Measurements from ENCODE around the gene PFAS.

DNA sequence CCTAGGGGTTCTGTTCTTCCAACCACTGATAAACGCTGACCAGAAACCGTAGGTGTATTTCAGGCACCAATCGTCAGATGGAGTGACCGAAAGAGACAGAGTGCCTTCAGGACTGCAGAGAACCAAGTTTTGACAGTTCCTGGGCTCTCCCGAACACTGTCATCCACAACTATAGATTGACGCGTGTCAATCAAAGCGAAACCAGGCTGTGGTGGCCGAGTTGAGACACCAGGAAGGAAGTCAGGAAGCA, 26.8 kb upstream of the PFAS start:
- no peak for TF ChIP-seq GATA3 (IDR thresholded peaks at IDR 0.05; ENCODE audit: low read depth, low read length)
- no peak for TF ChIP-seq GATA2 (IDR thresholded peaks at IDR 0.05; ENCODE audit: low read depth, low read length)
